Endothelial cell of umbilical vein (primary cell): ENCODE data around the gene PKD1L1. TPM values are rescaled to one million over a fixed set of nuclear protein-coding genes. Genes with fewer than 3 reads are reported as not detected.
A peak's percentile ranks its signal among the peaks of the same experiment; 100 is the strongest.

Experiments
- BruUV-seq: library from RNA; stranded (reverse); fragments of 400-500 nt; replicated peaks from 2 replicates; lab custom pipeline; 2021; lab: Mats Ljungman, UMichigan
- CTCF ChIA-PET: fragments of 300-600, 350-600 bp; sonication (Branson Sonifier 250); formaldehyde crosslinking; loops from one replicate; lab custom pipeline; 2021; ENCODE audit warnings: antibody characterized with exemption, inconsistent platforms; lab: Charles Lee
- POLR2A ChIA-PET: fragments of 300-600, 350-600 bp; sonication (Branson Sonifier 250); formaldehyde crosslinking; loops from one replicate; lab custom pipeline; 2021; ENCODE audit warnings: antibody characterized with exemption, inconsistent platforms; lab: Charles Lee
- DNase-seq: peaks from one replicate; pipeline ENCODE4 v3.0.0-alpha.2; 2011; ENCODE audit warnings: low read depth, low spot score
- FAIRE-seq: peaks from 2 replicates; lab custom pipeline; 2011; peaks lifted over from hg19 to GRCh38; lab: Jason Lieb, UNC
- H2AFZ ChIP-seq: 2 replicates; pipeline ENCODE4 v1.6.0; 2012; ENCODE audit warnings: low read depth, low read length, control low read depth, inconsistent platforms
- H3K27ac ChIP-seq: 2 replicates; pipeline ENCODE4 v1.5.1; 2011; ENCODE audit warnings: low read depth, mild to moderate bottlenecking, control low read depth, low read length, moderate library complexity; ENCODE audit not compliant: insufficient read depth
- H3K27me3 ChIP-seq, 2 experiments: 2 replicates each; pipeline versions ENCODE4 v1.6.0 to v1.6.1; 2011; ENCODE audit warnings: low read length in 2 of 2, mixed read lengths in 1 of 2; ENCODE audit not compliant: control insufficient read depth in 2 of 2, insufficient read depth in 2 of 2
- H3K36me3 ChIP-seq, 2 experiments: 2 replicates in 1 of 2; 3 replicates in 1 of 2; pipeline ENCODE4 v1.5.1; 2011; ENCODE audit warnings: low read length in 2 of 2, mild to moderate bottlenecking in 1 of 2, moderate library complexity in 1 of 2; ENCODE audit not compliant: control insufficient read depth in 2 of 2, insufficient read depth in 2 of 2; ENCODE audit errors: extremely low read depth in 1 of 2
- H3K4me1 ChIP-seq: 3 replicates; pipeline ENCODE4 v1.5.1; 2011; ENCODE audit warnings: mild to moderate bottlenecking, low read length; ENCODE audit not compliant: control insufficient read depth, insufficient read depth; ENCODE audit errors: extremely low read depth
- H3K4me2 ChIP-seq: 2 replicates; pipeline ENCODE4 v1.6.1; 2011; ENCODE audit warnings: low read length, control low read depth, mixed read lengths; ENCODE audit not compliant: insufficient read depth
- H3K4me3 ChIP-seq, 3 experiments: fragments of 200-600 bp in 1 of 3; sonication (generic), shearing (Covaris generic) in 1 of 3; replicated peaks in 1 of 3; 2 replicates each; pipeline ENCODE4 v1.5.1; 2011 to 2016; ENCODE audit warnings: control low read depth in 3 of 3, low read length in 3 of 3, mild to moderate bottlenecking in 2 of 3, inconsistent platforms in 1 of 3, low read depth in 1 of 3, moderate library complexity in 1 of 3; ENCODE audit not compliant: insufficient read depth in 1 of 3
- H3K79me2 ChIP-seq: 2 replicates; pipeline ENCODE4 v1.6.0; 2012; ENCODE audit warnings: low read length, inconsistent platforms; ENCODE audit not compliant: control insufficient read depth, insufficient read depth
- H3K9ac ChIP-seq: replicated peaks from 2 replicates; pipeline ENCODE3; 2011; ENCODE audit warnings: low read length, control low read depth; ENCODE audit not compliant: insufficient read depth; ENCODE audit errors: extremely low read depth
- H3K9me1 ChIP-seq: replicated peaks from 3 replicates; pipeline ENCODE4 v1.6.0; 2011; ENCODE audit warnings: mild to moderate bottlenecking, low read length; ENCODE audit not compliant: control insufficient read depth, insufficient read depth; ENCODE audit errors: extremely low read depth
- H3K9me3 ChIP-seq: replicated peaks from 2 replicates; pipeline ENCODE4 v1.5.1; 2012; ENCODE audit warnings: low read length, inconsistent platforms; ENCODE audit not compliant: control insufficient read depth, insufficient read depth
- H4K20me1 ChIP-seq: replicated peaks from 2 replicates; pipeline ENCODE3; 2011; ENCODE audit warnings: mild to moderate bottlenecking, low read length; ENCODE audit not compliant: control insufficient read depth, insufficient read depth; ENCODE audit errors: extremely low read depth
- FOS ChIP-seq: IDR thresholded peaks from 2 replicates; pipeline ENCODE4 v1.6.1; 2011; ENCODE audit warnings: mild to moderate bottlenecking, low read length, moderate library complexity, borderline replicate concordance; ENCODE audit not compliant: insufficient read depth
- GATA2 ChIP-seq: IDR thresholded peaks from 2 replicates; pipeline ENCODE4 v1.7.0; 2011; ENCODE audit warnings: low read depth, mild to moderate bottlenecking, moderate library complexity, mixed read lengths, low read length; ENCODE audit not compliant: insufficient read length, insufficient read depth
- JUN ChIP-seq: IDR thresholded peaks from 2 replicates; pipeline ENCODE4 v1.6.1; 2011; ENCODE audit warnings: borderline replicate concordance, low read depth; ENCODE audit not compliant: insufficient read length, insufficient read depth
- POLR2A ChIP-seq: IDR thresholded peaks from 2 replicates; pipeline ENCODE4 v1.6.1; 2012; ENCODE audit warnings: low read depth, mild to moderate bottlenecking, control low read depth, low read length
- dilution Hi-C: fragments of 300-500 bp; cut with MboI; formaldehyde crosslinking; loops from one replicate; pipeline ENCODE4 v1.15.0; 2019; ENCODE audit warnings: low sequenced_read_pairs; ENCODE audit not compliant: extremely low pct_ligation_motif_present
- intact Hi-C: fragments of 100-400 bp; cut with micrococcal nuclease; formaldehyde crosslinking; loops from one replicate; pipeline ENCODE4 v1.10.0; 2022
- polyA plus RNA-seq, 4 experiments: library from polyadenylated mRNA; depleted of rRNA in 3 of 4; stranded (reverse) in 3 of 4; unstranded in 1 of 4; fragments of >200 nt; gene quantifications; 2 replicates each; pipeline versions ENCODE4 v1.2.1 to v1.2.3, GENCODE V29; 2011 to 2012; ENCODE audit warnings: missing spikeins in 1 of 4
- total RNA-seq: library from RNA; stranded (reverse); gene quantifications from 2 replicates; pipeline ENCODE4 v1.2.3, GENCODE V29; 2021
- TF ChIP-seq, protein P1 (sequence below): IDR thresholded peaks from 2 replicates; pipeline ENCODE4 v1.6.1; 2011; ENCODE audit not compliant: insufficient read depth, insufficient read length
- TF ChIP-seq, protein P2 (sequence below), 2 donors: IDR thresholded peaks; 1 replicate in 1 of 2; 2 replicates in 1 of 2; pipeline ENCODE4 v1.5.1; 2011; ENCODE audit warnings: low read length in 2 of 2, mild to moderate bottlenecking in 2 of 2, moderate library complexity in 2 of 2, control low read depth in 1 of 2, inconsistent platforms in 1 of 2, low read depth in 1 of 2; ENCODE audit not compliant: insufficient read depth in 1 of 2; ENCODE audit errors: extremely low read depth in 1 of 2

PKD1L1 gene
- total and polyA plus RNA-seq, 2 donors (not counting 3 experiments of a cell fraction or from before 2014, with no cell fraction given): 4.1 to 5.9 TPM

DNA sequence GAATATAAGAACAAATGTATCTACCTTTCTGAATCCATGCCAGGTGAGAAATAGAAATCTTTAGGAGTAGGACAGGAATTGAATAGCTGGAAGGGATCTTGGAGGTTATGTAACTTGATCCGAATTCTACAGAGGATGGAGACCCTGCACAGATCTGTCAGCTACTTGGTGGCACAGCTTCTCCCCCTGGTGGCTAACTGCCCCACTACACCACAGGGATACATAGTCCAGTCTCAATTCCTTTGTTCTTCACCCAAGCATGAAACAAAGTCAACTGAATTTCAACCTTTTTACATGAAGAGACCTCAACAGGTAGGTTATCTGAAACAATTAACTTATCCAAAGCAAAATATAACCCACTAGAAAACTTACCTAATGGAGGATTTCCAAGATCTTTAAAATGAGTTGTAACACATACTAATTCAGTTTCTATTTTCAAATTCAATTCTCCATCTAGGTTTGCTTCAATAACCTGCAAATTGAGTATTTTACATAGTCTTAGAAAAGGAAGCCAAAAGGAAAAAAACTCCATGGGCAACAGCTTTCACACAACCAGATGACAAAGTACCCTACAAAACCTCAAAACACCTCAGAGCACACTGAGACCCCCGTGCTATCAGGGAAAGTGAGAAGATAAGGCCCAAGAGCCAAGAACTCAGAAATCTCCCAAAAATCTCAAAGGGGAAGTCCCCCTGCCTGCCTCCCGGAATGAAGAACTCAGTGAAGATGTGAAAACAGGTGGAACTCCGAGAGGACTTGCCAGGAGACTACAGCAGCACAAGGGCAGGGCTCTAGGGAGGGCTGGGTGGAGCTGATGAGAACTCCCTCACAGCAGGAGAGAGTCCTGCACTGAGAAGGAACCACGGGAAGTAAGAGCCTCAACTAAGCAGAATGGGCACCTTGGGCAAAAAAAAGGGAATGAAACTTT lies 20.8 kb upstream of the PKD1L1 start:
- Histone ChIP-seq H2AFZ (no peak overlapping the region), H3K4me2 (no peak overlapping the region), H4K20me1 (no peaks in the 10 kb centered on the region), H3K36me3 (peaks cover 35 to 40% of the 10 kb centered on the region in 2 experiments), H3K4me1 (peaks cover 32% of the 10 kb centered on the region), H3K9me1 (no peaks in the 10 kb centered on the region), H3K9me3 (no peaks in the 10 kb centered on the region), H3K27me3 (no peaks in the 10 kb centered on the region), H3K79me2 (peaks cover 1% of the 10 kb centered on the region), H3K4me3 (no peak overlapping the region), H3K27ac (peak overlapping the region; percentile 73), H3K9ac (peak overlapping the region; percentile 12)
- ChIA-PET POLR2A (interaction anchor here (0.6 to 0.9 kb wide), 2 partner anchors 21 to 24 kb away, joined by 4 to 5 read pairs; partner anchors contain the start of gene PKD1L1), CTCF (interaction anchor here (0.6 to 9.6 kb wide), 21 partner anchors 8 to 703 kb away, joined by 3 to 371 read pairs (median 5); partner anchors contain the start of gene PKD1L1)
- no TSS peak for BruUV-seq
- intact Hi-C loops (loop anchor here (1.0 kb wide), 1 partner anchor 24 kb away; no protein-coding TSS in a partner anchor), dilution Hi-C loops (no loop called here)
- FAIRE-seq: peak; percentile 93
- peak; percentile 90 for DNase-seq
- TF ChIP-seq, protein P1, sequence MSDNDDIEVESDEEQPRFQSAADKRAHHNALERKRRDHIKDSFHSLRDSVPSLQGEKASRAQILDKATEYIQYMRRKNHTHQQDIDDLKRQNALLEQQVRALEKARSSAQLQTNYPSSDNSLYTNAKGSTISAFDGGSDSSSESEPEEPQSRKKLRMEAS: no peak
- no peak for TF ChIP-seq GATA2
- TF ChIP-seq JUN: no peak
- TF ChIP-seq POLR2A: no peak
- TF ChIP-seq, protein P2, sequence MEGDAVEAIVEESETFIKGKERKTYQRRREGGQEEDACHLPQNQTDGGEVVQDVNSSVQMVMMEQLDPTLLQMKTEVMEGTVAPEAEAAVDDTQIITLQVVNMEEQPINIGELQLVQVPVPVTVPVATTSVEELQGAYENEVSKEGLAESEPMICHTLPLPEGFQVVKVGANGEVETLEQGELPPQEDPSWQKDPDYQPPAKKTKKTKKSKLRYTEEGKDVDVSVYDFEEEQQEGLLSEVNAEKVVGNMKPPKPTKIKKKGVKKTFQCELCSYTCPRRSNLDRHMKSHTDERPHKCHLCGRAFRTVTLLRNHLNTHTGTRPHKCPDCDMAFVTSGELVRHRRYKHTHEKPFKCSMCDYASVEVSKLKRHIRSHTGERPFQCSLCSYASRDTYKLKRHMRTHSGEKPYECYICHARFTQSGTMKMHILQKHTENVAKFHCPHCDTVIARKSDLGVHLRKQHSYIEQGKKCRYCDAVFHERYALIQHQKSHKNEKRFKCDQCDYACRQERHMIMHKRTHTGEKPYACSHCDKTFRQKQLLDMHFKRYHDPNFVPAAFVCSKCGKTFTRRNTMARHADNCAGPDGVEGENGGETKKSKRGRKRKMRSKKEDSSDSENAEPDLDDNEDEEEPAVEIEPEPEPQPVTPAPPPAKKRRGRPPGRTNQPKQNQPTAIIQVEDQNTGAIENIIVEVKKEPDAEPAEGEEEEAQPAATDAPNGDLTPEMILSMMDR (IDR thresholded peaks at IDR 0.05; ENCODE audit: extremely low read depth in 1 of 2, insufficient read depth in 1 of 2, low read depth in 1 of 2, low read length in 2 of 2): peak; percentile 91 to 95
- no peak for TF ChIP-seq FOS
